Stimulated activated CD4-positive, alpha-beta T cell treated with anti-CD3 and anti-CD28 coated beads, Interleukin-2, amount 100 ng/mL, for 24 hours (primary cell): ENCODE results near the gene COL8A1.

Experiments
- DNase-seq, 2 donors: peaks; one replicate each; pipeline ENCODE4 v3.0.0-alpha.2; 2020

COL8A1 gene

DNA sequence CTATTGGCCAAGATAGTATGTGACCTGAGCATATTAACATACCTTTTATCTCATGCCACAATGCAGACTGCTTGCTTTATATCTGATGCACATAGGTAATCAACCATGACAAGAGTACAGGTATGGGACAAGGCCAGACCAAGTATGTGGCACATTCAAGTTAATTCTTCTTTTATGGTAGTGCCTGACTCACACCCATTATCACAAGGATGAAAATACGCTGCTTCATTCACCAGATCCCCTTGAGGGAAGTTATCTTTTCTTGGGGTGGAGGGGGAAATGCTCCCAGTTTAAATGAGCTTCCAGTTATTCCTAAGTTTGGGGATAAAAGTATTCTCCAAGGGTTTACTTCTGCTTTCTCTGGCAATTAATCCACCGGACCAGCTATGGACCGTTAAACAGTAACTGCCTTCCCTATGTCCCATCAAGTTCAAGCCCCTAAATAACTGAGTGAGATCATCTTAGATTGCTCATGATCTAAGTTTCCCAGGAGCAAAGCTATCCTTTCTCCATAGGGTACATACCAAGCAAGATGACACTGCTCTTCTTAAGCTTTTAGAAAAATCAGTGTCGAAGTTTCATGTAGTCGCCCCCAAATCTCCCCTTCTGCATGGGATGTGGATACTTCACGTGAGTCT lies 1.9 kb downstream of the COL8A1 start:
- no peak for DNase-seq

DNA sequence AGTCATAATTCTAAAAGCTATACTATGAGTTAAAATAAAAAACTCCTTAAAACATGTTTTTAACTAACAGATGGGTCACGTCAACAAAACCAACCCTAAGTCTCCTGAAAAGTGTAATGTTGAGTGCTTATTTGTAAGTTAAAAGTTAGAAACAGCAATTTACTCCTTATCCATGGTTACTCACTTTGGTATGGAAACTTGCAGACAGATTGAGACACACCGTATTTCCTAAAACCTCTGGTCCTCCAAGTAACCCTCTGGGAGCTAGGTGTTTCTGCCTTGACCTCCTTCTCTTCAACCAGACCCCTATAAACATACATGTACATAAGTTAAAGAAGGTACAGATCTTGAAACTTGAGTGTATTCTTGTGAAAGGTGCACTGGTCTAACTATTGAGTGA lies 3.1 kb downstream of the COL8A1 start:
- no peak for DNase-seq

- DNase-seq: no peak
These were observed 3.6 kb downstream of the COL8A1 start for GRCh38 chr3:99641982-99642381.

DNA sequence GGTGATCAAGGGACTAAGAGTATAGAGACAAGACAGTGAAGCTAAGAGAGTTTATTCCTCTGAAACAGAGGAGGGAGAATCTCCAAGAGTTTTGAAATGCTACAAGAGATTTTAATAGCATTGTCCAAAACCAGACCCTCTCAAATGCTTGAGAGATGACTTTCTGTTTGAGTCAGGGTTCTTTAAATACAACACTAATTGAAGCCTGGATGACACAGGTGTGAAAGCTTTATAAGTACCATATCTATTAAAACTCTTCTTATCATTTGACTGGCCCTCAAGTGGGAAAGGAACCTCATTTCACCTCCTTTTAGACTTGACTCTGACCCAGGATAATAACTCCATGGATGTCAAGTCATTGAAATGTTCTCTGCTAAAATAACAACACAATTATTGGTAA lies 5.6 kb downstream of the COL8A1 start:
- DNase-seq: no peak

DNA sequence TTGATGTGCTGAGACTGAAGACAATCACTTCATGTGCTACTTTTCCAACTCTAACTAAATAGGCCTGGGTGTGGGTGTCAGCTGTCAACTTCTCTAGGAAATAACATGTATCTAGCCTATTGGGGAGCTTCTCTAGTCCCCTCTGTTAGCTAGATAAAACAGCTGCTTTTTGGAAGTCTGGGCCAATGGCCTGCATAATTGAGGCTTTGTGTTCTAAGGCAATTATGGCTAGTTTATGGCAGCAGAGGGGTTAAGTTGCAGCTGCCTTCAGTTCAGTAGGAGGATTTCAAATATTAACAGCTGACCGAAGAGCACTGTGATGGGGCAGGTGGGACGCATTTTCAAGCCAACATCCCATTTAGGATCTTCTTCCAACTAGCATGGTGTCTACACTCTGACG lies 6.4 kb downstream of the COL8A1 start:
- no peak for DNase-seq

- no peak for DNase-seq
These were observed 7.1 kb downstream of the COL8A1 start for GRCh38 chr3:99645277-99646106.

DNA sequence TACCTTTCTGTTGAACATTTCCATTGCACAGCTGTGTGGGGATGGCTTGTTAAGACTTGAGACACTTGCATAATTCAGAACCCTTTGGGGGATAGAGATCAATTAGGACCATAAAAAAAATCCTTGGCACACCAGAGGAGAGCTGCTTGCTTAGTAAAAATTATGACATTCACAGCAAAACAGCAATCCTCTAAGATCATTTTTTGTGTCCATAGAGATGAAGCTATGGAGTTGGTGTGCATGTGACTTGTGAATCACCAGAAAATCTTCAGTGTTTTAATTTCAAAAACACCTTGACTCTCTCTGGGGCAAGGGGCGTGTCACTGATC lies 7.7 kb downstream of the COL8A1 start:
- no peak for DNase-seq

GRCh38 chr3:99647081-99647480 lies 8.7 kb downstream of the COL8A1 start:
- DNase-seq: no peak

- no peak for DNase-seq
These were observed 9.7 kb downstream of the COL8A1 start for GRCh38 chr3:99648101-99648500.

GRCh38 chr3:99648516-99648915 lies 10.1 kb downstream of the COL8A1 start:
- no peak for DNase-seq

- no peak for DNase-seq
These were observed 13.1 kb downstream of the COL8A1 start for GRCh38 chr3:99651531-99651930.

DNA sequence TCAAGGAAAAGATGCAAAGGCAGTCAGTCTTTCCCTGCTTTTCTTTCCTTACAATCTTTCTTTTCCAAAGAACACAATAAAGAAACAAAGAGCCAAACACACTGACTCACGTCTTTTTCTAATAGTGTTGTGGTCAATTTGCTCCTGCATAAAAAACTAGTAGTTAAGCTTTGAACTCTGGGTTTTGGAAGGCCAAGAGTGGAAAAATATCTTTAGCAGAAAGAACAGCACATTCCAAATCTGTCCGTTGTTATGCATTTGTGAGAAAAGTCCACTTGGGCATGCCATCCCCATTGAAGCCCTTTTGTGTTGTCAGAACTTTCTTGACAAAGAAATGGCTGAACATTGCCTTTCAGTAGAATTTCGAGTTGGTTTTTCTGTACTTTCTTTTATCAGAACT lies 18.2 kb downstream of the COL8A1 start:
- DNase-seq: no peak

DNA sequence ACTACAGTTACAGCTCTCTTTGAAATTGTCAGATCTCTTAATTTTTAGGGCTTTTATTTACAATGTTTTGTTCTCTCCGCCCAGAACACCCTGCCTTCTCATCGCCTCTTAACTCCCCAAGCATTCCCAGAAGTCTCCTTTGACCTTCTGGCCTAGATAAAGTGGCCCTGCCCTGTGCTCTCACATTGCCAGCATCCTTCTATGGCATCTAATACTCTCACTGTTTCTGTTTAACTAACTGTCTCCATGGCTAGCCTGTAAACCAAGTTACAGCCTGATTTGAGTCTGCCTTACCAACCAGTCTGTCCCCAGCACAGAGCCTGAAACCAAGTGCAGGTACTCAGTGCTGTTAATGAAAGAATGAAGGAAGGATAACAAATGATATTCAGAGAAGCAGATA lies 19.9 kb downstream of the COL8A1 start:
- DNase-seq: no peak

GRCh38 chr3:99659032-99659431 lies 20.6 kb downstream of the COL8A1 start:
- no peak for DNase-seq

DNA sequence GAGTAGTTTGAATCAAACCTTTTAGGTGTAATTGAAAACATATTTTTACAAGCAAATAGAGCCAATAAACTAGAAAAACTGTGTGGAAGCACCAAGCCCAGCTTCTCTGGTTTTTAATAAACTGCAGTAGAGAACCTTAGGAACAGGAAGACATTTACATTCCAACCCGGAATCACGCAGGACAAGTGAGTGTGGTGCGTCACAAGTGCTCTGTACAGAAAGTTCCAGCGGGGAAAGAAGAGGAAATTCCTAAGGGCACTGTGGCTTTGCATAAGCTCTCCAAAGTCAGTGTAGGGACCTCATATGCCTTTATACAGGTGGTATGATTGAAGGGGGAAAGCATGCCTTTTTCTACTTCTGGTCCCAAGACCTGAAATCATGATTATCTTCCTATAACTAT lies 21.6 kb downstream of the COL8A1 start:
- DNase-seq: no peak

- no peak for DNase-seq
These were observed 24.6 kb downstream of the COL8A1 start for GRCh38 chr3:99662838-99663570.

DNA sequence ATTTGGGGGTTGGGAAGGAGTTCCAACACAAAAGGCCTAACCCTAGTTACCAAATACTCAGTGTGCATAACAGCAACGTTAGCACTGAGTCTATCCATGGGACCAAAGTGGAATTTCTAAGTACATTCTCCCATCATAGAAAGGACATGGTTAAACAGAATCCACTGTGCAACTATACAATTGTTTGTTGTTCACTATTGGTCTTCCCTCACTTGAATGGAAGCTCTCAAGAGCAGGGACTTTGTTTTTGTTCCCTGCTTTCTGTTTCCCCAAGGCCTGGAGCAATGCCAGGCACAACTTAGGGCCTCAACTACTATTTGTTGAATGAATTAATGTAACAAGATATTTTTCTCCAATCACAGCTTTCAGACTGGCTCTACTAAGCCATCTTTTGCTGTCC lies 25.6 kb downstream of the COL8A1 start:
- DNase-seq: no peak

DNA sequence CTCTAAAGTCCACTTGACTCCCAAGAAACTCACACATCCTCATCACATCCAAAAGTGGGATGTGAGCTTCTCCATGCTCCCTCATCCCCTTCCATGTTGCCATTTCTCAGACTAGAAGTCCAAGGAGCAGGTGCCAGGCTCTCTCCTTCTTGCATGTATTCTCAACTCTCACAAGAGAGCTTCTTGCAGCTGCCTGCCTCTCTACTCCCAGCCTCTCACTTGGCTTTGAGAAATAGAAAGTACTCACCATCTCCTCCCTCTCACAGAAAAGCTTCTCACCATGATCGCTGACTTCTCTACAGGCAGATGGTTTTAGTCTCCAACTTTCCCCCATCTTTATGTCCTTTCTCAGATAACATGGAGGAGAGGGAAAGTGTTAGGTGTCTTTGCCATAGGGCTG lies 26.6 kb downstream of the COL8A1 start:
- no peak for DNase-seq

- DNase-seq: no peak
These were observed 27.8 kb downstream of the COL8A1 start for GRCh38 chr3:99666201-99666600.

DNA sequence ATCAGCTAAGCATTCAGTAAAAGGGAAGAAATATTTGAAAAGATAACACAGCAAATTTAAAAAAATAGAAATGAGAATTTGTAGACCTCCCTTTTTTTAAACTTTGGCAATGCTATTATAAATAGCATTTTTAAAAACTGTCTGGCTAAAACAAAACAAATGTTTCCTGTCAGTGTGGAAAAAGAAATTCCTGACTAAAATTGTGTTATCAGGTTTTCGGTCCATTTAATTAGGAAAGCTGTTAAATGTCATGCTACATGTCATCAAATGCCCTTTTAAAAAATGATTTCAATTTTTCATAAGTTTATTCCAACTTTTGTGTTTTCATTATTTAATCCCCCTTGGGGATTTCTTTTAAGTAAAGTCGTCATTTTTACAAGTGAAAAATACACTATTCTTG lies 29.6 kb downstream of the COL8A1 start:
- DNase-seq: no peak

GRCh38 chr3:99669879-99670555 lies 31.6 kb downstream of the COL8A1 start:
- no peak for DNase-seq

- DNase-seq: no peak
These were observed 32.2 kb downstream of the COL8A1 start for GRCh38 chr3:99670556-99670950.

DNA sequence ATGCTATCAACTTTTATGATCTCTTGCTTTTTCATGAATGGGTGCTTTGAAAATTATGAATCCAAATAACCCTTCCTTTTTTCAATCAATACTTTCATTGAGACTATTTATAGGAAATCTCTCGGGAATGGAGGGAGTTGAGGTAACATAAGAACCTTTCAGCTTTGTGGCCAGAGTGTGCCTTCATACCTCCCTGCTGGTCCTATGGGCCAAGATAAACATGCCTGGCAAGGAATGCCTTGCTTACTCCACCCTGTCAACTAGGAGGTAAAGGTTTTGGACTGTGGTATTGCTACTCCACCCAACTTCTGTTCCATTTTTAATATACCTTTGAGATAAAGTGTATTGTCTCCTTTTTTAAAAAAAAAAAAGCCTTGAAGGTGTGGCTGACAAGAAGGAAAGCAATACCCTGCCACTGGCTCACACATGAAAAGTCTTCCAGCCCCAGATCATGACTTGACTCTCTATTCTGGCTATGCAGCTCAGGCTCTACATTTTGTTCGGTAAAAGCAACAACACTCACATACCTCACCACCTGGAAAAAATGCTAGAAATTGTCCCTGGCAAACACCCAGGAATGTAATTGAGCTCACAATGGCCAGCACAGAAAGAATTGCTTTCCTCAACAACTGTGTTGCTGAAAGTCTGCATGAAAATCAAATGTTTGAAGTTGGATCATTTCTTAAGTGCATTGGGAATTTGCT lies 35.8 kb downstream of the COL8A1 start:
- no peak for DNase-seq
